Left ventricle myocardium inferior (tissue), 1 donor: Measurements from ENCODE around the gene GAMT. TPM values are rescaled to one million over a fixed set of nuclear protein-coding genes. Genes with fewer than 3 reads are reported as not detected.
A peak's percentile ranks its signal among the peaks of the same experiment; 100 is the strongest.

ENCODE experiments used
- DNase-seq: peaks from one replicate; pipeline ENCODE4 v3.0.0-alpha.2; 2020
- H3K27ac ChIP-seq: fragments of 200-600 bp; replicated peaks from 2 replicates; pipeline ENCODE4 v1.8.0; 2021
- H3K27me3 ChIP-seq: fragments of 200-600 bp; 2 replicates; pipeline ENCODE4 v1.8.0; 2021; ENCODE audit warnings: low read depth
- H3K36me3 ChIP-seq: fragments of 200-600 bp; 2 replicates; pipeline ENCODE4 v1.8.0; 2021
- H3K4me1 ChIP-seq: fragments of 200-600 bp; 2 replicates; pipeline ENCODE4 v1.8.0; 2021
- H3K4me3 ChIP-seq: fragments of 200-600 bp; 2 replicates; pipeline ENCODE4 v1.8.0; 2021; ENCODE audit warnings: mild to moderate bottlenecking, moderate library complexity
- H3K9me3 ChIP-seq: fragments of 200-600 bp; replicated peaks from 2 replicates; pipeline ENCODE4 v1.8.0; 2021
- intact Hi-C: fragments of 100-400 bp; cut with micrococcal nuclease; formaldehyde crosslinking; loops from one replicate; pipeline ENCODE4 v1.11.0; 2022
- total RNA-seq: library from RNA; stranded (reverse); fragmentation: NEBNext Ultra II Directional; extraction: Animal tissue kit (Norgen Biotek cat#: 25700); gene quantifications from one replicate; pipeline ENCODE4 v1.2.1, GENCODE V29; 2021
- TF ChIP-seq, protein P1 (sequence below): fragments of 200-600 bp; IDR thresholded peaks from 2 replicates; pipeline ENCODE4 v1.8.0; 2021; ENCODE audit warnings: antibody characterized with exemption, mild to moderate bottlenecking, borderline replicate concordance
- donor health status: DM: no; HTN: yes; CAD: no; lungs with severe emphysema.

Gene GAMT
- total RNA-seq, 1 donor from 2014 or later, result 77.0 TPM

DNA sequence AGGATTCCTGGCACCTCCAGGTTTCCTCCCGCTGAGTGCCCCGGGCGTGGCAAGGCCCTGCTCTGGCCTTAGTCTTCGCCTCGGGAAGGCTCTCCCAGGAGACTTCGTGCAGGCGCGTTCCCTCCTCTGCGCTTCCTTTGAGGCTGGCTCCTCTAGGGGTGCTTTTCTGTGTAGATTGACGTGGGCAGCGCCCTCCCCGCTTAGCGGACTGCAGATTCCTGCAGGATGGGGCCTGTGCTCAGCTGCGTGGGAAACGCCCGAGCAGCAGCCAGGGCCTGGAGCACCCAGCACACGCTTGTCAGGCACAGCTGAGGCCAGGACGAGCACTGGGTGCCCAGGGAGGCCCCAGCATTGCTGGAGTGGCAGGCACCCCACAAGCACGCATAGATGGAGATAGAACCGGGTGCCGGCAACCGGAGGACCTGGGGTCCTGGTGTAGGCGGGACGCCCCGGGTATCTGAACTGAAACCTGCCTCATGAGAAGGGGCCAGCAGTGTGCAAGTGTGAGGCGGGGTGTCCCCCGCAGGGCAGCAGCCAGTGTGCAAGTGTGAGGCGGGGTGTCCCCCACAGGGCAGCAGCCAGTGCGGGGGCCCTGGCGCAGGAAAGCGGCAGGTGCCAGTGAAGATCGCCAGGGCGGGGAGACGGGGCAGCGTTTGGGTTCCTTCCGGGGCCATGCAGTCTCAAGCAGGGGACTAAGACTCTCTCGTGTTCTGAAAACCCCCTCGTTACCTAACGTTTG is 14.2 kb downstream of the GAMT start:
- DNase-seq, result no peak
- peak overlapping the region; percentile 37 for H3K4me3 ChIP-seq
- TF ChIP-seq, protein P1, sequence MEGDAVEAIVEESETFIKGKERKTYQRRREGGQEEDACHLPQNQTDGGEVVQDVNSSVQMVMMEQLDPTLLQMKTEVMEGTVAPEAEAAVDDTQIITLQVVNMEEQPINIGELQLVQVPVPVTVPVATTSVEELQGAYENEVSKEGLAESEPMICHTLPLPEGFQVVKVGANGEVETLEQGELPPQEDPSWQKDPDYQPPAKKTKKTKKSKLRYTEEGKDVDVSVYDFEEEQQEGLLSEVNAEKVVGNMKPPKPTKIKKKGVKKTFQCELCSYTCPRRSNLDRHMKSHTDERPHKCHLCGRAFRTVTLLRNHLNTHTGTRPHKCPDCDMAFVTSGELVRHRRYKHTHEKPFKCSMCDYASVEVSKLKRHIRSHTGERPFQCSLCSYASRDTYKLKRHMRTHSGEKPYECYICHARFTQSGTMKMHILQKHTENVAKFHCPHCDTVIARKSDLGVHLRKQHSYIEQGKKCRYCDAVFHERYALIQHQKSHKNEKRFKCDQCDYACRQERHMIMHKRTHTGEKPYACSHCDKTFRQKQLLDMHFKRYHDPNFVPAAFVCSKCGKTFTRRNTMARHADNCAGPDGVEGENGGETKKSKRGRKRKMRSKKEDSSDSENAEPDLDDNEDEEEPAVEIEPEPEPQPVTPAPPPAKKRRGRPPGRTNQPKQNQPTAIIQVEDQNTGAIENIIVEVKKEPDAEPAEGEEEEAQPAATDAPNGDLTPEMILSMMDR, result no peak
- H3K9me3 ChIP-seq, result no peaks in the 10 kb centered on the region
- intact Hi-C loops, result no loop called here
- H3K4me1 ChIP-seq, result peaks cover 61% of the 10 kb centered on the region
- peak overlapping the region; percentile 98 for H3K27ac ChIP-seq
- H3K27me3 ChIP-seq, result no peaks in the 10 kb centered on the region
- peaks cover 52% of the 10 kb centered on the region for H3K36me3 ChIP-seq

DNA sequence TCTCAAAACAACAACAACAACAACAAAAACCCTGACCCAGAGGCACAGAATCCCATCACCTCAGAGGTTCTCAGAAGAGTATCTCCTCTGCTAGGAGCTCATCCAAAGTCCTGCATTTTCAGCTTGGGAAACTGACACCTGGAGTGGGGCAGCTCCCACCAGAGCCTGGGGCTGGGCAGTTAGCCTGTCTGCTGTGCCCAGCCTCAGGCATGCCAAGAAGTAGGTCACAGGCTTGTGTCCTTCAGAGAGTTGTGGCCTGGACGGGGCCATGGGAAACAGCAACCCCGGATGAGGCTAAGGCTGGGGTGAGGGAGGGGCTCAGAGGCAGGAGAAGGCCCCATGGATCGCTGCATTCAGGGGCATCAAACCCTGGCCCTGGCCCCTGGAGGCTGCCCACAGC is 15.5 kb downstream of the GAMT start:
- TF ChIP-seq, protein P1, result no peak
- peak overlapping the region; percentile 98 for H3K27ac ChIP-seq
- H3K36me3 ChIP-seq, result peaks cover 39% of the 10 kb centered on the region
- no peaks in the 10 kb centered on the region for H3K27me3 ChIP-seq
- no peaks in the 10 kb centered on the region for H3K9me3 ChIP-seq
- DNase-seq, result no peak
- H3K4me3 ChIP-seq, result peak overlapping the region; percentile 87
- intact Hi-C loops, result no loop called here
- H3K4me1 ChIP-seq, result peaks cover 72% of the 10 kb centered on the region

DNA sequence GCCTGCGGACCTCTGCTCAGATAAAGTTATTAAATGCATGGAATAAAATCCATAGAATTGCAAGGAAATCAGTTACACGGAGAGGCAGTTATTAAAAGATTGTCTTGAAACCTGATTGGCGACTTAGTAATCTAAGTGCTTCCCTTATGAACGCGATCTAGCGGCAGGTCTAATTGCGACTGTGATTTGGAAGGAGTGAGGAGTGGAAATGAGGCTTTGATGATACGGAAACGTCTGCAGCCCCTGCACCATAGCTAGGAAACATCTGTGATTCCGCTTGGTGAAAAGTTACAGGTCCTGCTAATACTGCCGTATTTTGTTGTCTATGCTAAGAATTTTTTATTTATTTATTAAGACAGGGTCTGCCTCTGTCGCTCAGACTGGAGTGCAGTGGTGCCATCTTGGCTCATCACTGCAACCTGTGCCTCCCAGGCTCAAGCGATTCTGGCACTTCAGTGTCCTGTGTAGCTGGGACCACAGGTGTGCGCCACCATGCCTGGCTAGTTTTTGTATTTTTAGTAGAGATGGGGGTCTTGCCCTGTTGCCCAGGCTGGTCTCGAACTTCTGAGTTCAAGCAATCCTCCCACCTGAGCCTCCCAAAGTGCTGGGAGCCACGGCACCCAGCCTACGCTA is 16.7 kb downstream of the GAMT start:
- peaks cover 72% of the 10 kb centered on the region for H3K4me1 ChIP-seq
- peak overlapping the region; percentile 98 for H3K27ac ChIP-seq
- H3K9me3 ChIP-seq, result no peaks in the 10 kb centered on the region
- H3K4me3 ChIP-seq, result peak overlapping the region; percentile 87
- TF ChIP-seq, protein P1, result no peak
- DNase-seq, result no peak
- intact Hi-C loops, result no loop called here
- no peaks in the 10 kb centered on the region for H3K27me3 ChIP-seq
- H3K36me3 ChIP-seq, result peaks cover 27% of the 10 kb centered on the region

DNA sequence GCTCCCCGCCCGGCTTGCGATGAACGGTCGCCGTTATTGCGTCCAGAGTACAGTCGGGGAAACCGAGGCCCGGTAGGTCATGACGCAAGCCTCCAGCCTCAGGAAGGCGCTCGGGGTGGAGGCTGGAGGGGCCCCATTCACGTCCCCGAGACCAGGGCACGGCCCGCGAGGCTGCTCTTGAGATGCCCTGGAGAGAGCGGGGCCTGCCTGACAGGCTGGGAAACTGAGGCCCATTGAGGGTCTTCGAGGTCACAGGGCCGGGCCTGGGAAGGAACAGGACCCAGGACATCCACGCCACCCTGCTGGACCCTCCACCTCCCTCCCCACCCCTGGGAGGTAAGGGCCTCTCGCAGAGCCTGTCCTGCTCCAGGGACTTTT is 17.3 kb downstream of the GAMT start:
- peak overlapping the region; percentile 87 for H3K4me3 ChIP-seq
- H3K27me3 ChIP-seq, result no peaks in the 10 kb centered on the region
- peaks cover 68% of the 10 kb centered on the region for H3K4me1 ChIP-seq
- DNase-seq, result no peak
- peaks cover 21% of the 10 kb centered on the region for H3K36me3 ChIP-seq
- H3K9me3 ChIP-seq, result no peaks in the 10 kb centered on the region
- TF ChIP-seq, protein P1, result no peak
- intact Hi-C loops, result no loop called here
- peak overlapping the region; percentile 98 for H3K27ac ChIP-seq

DNA sequence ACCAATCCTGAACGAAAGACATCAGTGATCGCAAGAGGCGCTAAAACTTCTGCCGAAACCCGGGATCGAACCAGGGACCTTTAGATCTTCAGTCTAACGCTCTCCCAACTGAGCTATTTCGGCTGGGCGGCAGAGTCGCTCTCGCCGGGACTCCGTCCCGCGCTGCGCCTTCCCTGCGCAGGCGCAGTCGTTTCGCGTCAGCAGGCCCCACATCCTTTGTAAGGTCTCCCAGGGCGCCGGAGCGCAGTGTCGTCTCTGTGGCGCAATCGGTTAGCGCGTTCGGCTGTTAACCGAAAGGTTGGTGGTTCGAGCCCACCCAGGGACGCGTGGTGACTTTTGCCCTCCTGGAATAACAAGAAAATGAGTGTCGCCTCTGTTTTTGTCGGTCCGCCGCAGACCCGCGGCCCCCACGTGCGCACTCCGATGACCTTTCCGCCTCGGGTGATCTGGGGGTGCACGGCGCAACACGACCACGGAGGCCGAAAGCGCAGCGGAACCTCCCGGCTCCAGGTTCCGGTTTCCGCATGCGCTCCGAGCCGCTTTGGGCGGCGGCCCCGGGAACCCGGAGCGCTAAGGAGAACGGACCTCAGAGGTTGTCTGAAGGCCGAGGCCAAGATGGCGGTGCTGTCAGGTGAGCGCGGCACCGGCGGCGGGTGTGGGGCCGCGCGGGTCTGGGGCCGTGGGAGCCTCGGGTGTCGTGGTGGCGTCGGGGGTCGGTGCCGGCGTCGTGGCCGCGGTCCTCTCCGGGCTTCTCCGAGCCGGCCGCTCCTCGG is 17.8 kb downstream of the GAMT start, which contains the start of gene NDUFS7:
Gene NDUFS7 (plus strand): TSS at position 596 of the 773 bp plus-strand sequence. CDS start 20 bp downstream, at position 616.
- TF ChIP-seq, protein P1, result peak; percentile 41
- peak; percentile 89 for DNase-seq
- Histone ChIP-seq H3K9me3 (no peaks in the 10 kb centered on the region), H3K36me3 (peaks cover 16% of the 10 kb centered on the region), H3K4me3 (peak within 1 kb of the TSS; percentile 87), H3K27ac (peak within 1 kb of the TSS; percentile 98), H3K4me1 (peaks cover 63% of the 10 kb centered on the region), H3K27me3 (no peaks in the 10 kb centered on the region)
- intact Hi-C loops, result no loop called here
